Peyer's patch (tissue), 4 donors: Measurements from ENCODE around the gene RAD54L.
"Not testable (repeated sequence)": the region's sequence is repeated elsewhere in the genome, so short reads cannot be mapped to it uniquely, and the experiment has no call there.

Experiments used
- CTCF ChIP-seq, 6 experiments: fragments of 450-650 bp in 4 of 6; fragments of 200-600 bp in 2 of 6; sonication (generic) in 1 of 6; IDR thresholded peaks; one replicate each; pipeline ENCODE4 v1.5.1; 2017 to 2019; ENCODE audit warnings: antibody characterized with exemption in 6 of 6, mild to moderate bottlenecking in 3 of 6, moderate library complexity in 1 of 6
- POLR2A ChIP-seq, 2 donors: fragments of 450-650 bp; IDR thresholded peaks; one replicate each; pipeline ENCODE4 v1.5.1; 2017; ENCODE audit warnings: antibody characterized with exemption in 2 of 2, mild to moderate bottlenecking in 2 of 2, moderate library complexity in 2 of 2

- TF ChIP-seq CTCF, POLR2A (IDR thresholded peaks at IDR 0.05): not testable (repeated sequence)
These were observed 24.5 kb upstream of the RAD54L start for GRCh38 chr1:46223055-46223454.
